Gastroesophageal sphincter (tissue), 4 donors: ENCODE measurements around the gene LSM11. TPM values are rescaled to one million over a fixed set of nuclear protein-coding genes. Genes with fewer than 3 reads are reported as not detected.

ENCODE experiments used
- ATAC-seq: fragments of 150-250 bp; one replicate; pipeline ENCODE4 v1.9.1; 2016; ENCODE audit warnings: mild to moderate bottlenecking, moderate library complexity
- H3K27ac ChIP-seq, 4 donors: fragments of 200-600 bp; sonication (generic) in 3 of 4; 1 replicate in 3 of 4; 2 replicates in 1 of 4; pipeline ENCODE4 v1.5.1; 2016 to 2019
- H3K27me3 ChIP-seq: fragments of 200-600 bp; sonication (generic); one replicate; pipeline ENCODE4 v1.5.1; 2019
- H3K36me3 ChIP-seq, 2 donors: fragments of 200-600 bp; sonication (generic); one replicate each; pipeline ENCODE4 v1.5.1; 2019; ENCODE audit warnings: control low read depth in 1 of 2
- H3K4me1 ChIP-seq, 3 donors: fragments of 200-600 bp; sonication (generic); 1 replicate in 2 of 3; 2 replicates in 1 of 3; pipeline ENCODE4 v1.5.1; 2016 to 2019; ENCODE audit warnings: control low read depth in 2 of 3
- H3K4me3 ChIP-seq, 2 donors: fragments of 200-600 bp; sonication (generic); one replicate each; pipeline ENCODE4 v1.5.1; 2019; ENCODE audit warnings: mild to moderate bottlenecking in 1 of 2, moderate library complexity in 1 of 2
- H3K9me3 ChIP-seq, 3 donors: fragments of 200-600 bp; sonication (generic); one replicate each; pipeline ENCODE4 v1.5.1; 2017 to 2019; ENCODE audit warnings: control low read depth in 2 of 3
- CTCF ChIP-seq, 4 experiments: fragments of 200-600 bp in 2 of 4; fragments of 450-650 bp in 2 of 4; sonication (generic) in 1 of 4; IDR thresholded peaks; one replicate each; pipeline ENCODE4 v1.5.1; 2017 to 2019; ENCODE audit warnings: antibody characterized with exemption in 4 of 4, mild to moderate bottlenecking in 2 of 4, moderate library complexity in 2 of 4
- EP300 ChIP-seq: sonication (generic); formaldehyde crosslinking; IDR thresholded peaks from one replicate; pipeline ENCODE4 v1.6.1; 2017; ENCODE audit warnings: antibody characterized with exemption, mild to moderate bottlenecking
- POLR2A ChIP-seq, 2 donors: fragments of 450-650 bp; IDR thresholded peaks; one replicate each; pipeline ENCODE4 v1.6.1; 2017; ENCODE audit warnings: antibody characterized with exemption in 2 of 2, mild to moderate bottlenecking in 2 of 2, moderate library complexity in 1 of 2
- POLR2AphosphoS5 ChIP-seq: sonication (generic); formaldehyde crosslinking; IDR thresholded peaks from one replicate; pipeline ENCODE4 v1.6.1; 2017; ENCODE audit warnings: antibody characterized with exemption
- WGBS, 2 donors: methylation state at CpG; one replicate each; pipeline ENCODE4 v1.1.5; 2018; ENCODE audit warnings: low coverage in 1 of 2; 5-methylcytosine and 5-hydroxymethylcytosine counted together
- total RNA-seq, 4 donors: library from RNA; depleted of rRNA; stranded (reverse); fragments of >200 nt; gene quantifications; one replicate each; pipeline ENCODE4 v1.1.0, GENCODE V29; 2016

LSM11 gene
- total RNA-seq, 4 donors from 2014 or later: 14.8 to 38.4 (median 27.3) TPM

GRCh38 chr5:157730900-157731271, 12.6 kb upstream of the LSM11 start:
- 15 to 19% methylated on average over 5 of the region's 5 CpGs for WGBS, 2 donors
- no peak for ATAC-seq

GRCh38 chr5:157731272-157732129, 12.0 kb upstream of the LSM11 start, which contains the start of gene THG1L:
THG1L (plus strand) TSS chr5:157731420; CDS start chr5:157731441, 21 bp downstream.
- peaks cover 0 to 12% (median 3%) of the 10 kb centered on the region in 3 donors for H3K4me1 ChIP-seq
- no peaks in the 10 kb centered on the region for H3K9me3 ChIP-seq
- peak; percentile 99 for ATAC-seq
- TF ChIP-seq POLR2A (IDR thresholded peaks at IDR 0.05): peak; percentile 52 to 60
- TF ChIP-seq CTCF (IDR thresholded peaks at IDR 0.05): no peak
- TF ChIP-seq POLR2AphosphoS5: peak; percentile 78
- 0% methylated on average over 15 to 22 of the region's 47 CpGs for WGBS, 2 donors
- peak within 1 kb of the TSS; percentile 66 to 69 for H3K4me3 ChIP-seq
- H3K27ac ChIP-seq: peak within 1 kb of the TSS; percentile 84 to 96 (median 94)
- H3K36me3 ChIP-seq: peaks cover 0 to 35% of the 10 kb centered on the region in 2 donors
- H3K27me3 ChIP-seq: no peaks in the 10 kb centered on the region

More at GRCh38 chr5:157730900-157731271, 12.6 kb upstream of the LSM11 start:
- H3K4me1 ChIP-seq: peaks cover 0 to 12% (median 3%) of the 10 kb centered on the region in 3 donors
- peaks cover 0 to 29% of the 10 kb centered on the region in 2 donors for H3K36me3 ChIP-seq
- peak overlapping the region; percentile 66 to 69 for H3K4me3 ChIP-seq
- peak overlapping the region in 3 of 4 donors; percentile 94 to 96 (median 94) for H3K27ac ChIP-seq
- H3K9me3 ChIP-seq: no peaks in the 10 kb centered on the region
- no peaks in the 10 kb centered on the region for H3K27me3 ChIP-seq
- TF ChIP-seq CTCF (IDR thresholded peaks at IDR 0.05) (no peak), POLR2AphosphoS5 (no peak), POLR2A (IDR thresholded peaks at IDR 0.05) (no peak), EP300 (no peak)

GRCh38 chr5:157732130-157732514, 11.4 kb upstream of the LSM11 start:
- Histone ChIP-seq H3K36me3 (peaks cover 0 to 42% of the 10 kb centered on the region in 2 donors), H3K4me3 (peak overlapping the region in 1 of 2 donors; percentile 69), H3K4me1 (peaks cover 0 to 12% (median 3%) of the 10 kb centered on the region in 3 donors), H3K9me3 (no peaks in the 10 kb centered on the region), H3K27me3 (no peaks in the 10 kb centered on the region), H3K27ac (peak overlapping the region in 2 of 4 donors; percentile 94)
- ATAC-seq: no peak
- WGBS, 2 donors: 92 to 100% methylated on average over 2 to 5 of the region's 5 CpGs
- no peak for TF ChIP-seq POLR2A (IDR thresholded peaks at IDR 0.05)
- TF ChIP-seq CTCF (IDR thresholded peaks at IDR 0.05): no peak
- no peak for TF ChIP-seq POLR2AphosphoS5
- TF ChIP-seq EP300: no peak

GRCh38 chr5:157732596-157733262, 10.8 kb upstream of the LSM11 start:
- peaks cover 0 to 48% of the 10 kb centered on the region in 2 donors for H3K36me3 ChIP-seq
- no peak overlapping the region for H3K27ac ChIP-seq
- no peaks in the 10 kb centered on the region for H3K27me3 ChIP-seq
- TF ChIP-seq EP300 (no peak), POLR2A (IDR thresholded peaks at IDR 0.05) (no peak), CTCF (IDR thresholded peaks at IDR 0.05) (no peak), POLR2AphosphoS5 (no peak)
- H3K4me1 ChIP-seq: peaks cover 0 to 12% (median 3%) of the 10 kb centered on the region in 3 donors
- H3K4me3 ChIP-seq: no peak overlapping the region
- WGBS, 2 donors: 87 to 90% methylated on average over 7 to 8 of the region's 8 CpGs
- H3K9me3 ChIP-seq: no peaks in the 10 kb centered on the region
- ATAC-seq: no peak
